ENCODE measurements around the gene UQCRHL.

GRCh38 chr1:15807121-15807520, 328 bp downstream of the UQCRHL start:
- TF ChIP-seq, protein P1, sequence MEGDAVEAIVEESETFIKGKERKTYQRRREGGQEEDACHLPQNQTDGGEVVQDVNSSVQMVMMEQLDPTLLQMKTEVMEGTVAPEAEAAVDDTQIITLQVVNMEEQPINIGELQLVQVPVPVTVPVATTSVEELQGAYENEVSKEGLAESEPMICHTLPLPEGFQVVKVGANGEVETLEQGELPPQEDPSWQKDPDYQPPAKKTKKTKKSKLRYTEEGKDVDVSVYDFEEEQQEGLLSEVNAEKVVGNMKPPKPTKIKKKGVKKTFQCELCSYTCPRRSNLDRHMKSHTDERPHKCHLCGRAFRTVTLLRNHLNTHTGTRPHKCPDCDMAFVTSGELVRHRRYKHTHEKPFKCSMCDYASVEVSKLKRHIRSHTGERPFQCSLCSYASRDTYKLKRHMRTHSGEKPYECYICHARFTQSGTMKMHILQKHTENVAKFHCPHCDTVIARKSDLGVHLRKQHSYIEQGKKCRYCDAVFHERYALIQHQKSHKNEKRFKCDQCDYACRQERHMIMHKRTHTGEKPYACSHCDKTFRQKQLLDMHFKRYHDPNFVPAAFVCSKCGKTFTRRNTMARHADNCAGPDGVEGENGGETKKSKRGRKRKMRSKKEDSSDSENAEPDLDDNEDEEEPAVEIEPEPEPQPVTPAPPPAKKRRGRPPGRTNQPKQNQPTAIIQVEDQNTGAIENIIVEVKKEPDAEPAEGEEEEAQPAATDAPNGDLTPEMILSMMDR (IDR thresholded peaks at IDR 0.05) = no peak
- TF ChIP-seq POLR2A (IDR thresholded peaks at IDR 0.05) = no peak
